Type B pancreatic cell (in vitro differentiated cells): Measurements from ENCODE around the gene MAU2. TPM values are rescaled to one million over a fixed set of nuclear protein-coding genes. Genes with fewer than 3 reads are reported as not detected.
"Not testable (repeated sequence)": the region's sequence is repeated elsewhere in the genome, so short reads cannot be mapped to it uniquely, and the experiment has no call there.

Source experiments
- DNase-seq: peaks from one replicate; pipeline ENCODE4 v3.0.0; 2021; ENCODE audit warnings: mixed read lengths; ENCODE audit not compliant: unreplicated experiment; ENCODE audit errors: extremely low spot score
- H3K27ac Mint-ChIP-seq: 2 replicates; pipeline ENCODE4 v1.8.0; 2021; ENCODE audit warnings: mild to moderate bottlenecking, mixed read lengths
- H3K27me3 Mint-ChIP-seq: 2 replicates; pipeline ENCODE4 v1.8.0; 2021; ENCODE audit warnings: mixed read lengths
- H3K36me3 Mint-ChIP-seq: 2 replicates; pipeline ENCODE4 v1.8.0; 2021; ENCODE audit warnings: mixed read lengths
- H3K4me1 Mint-ChIP-seq: one replicate; pipeline ENCODE4 v1.8.0; 2021; ENCODE audit warnings: mixed read lengths; ENCODE audit not compliant: unreplicated experiment
- H3K4me3 Mint-ChIP-seq: 2 replicates; pipeline ENCODE4 v1.8.0; 2021; ENCODE audit warnings: mild to moderate bottlenecking, mixed read lengths
- H3K9me3 Mint-ChIP-seq: 2 replicates; pipeline ENCODE4 v1.8.0; 2021; ENCODE audit warnings: mixed read lengths
- CTCF ChIP-seq: fragments of 200-600 bp; sonication (generic); conservative IDR thresholded peaks from 2 replicates; pipeline ENCODE4 v1.5.0; 2021; ENCODE audit warnings: antibody characterized with exemption, mild to moderate bottlenecking
- total RNA-seq: library from RNA; stranded (reverse); gene quantifications from 2 replicates; pipeline ENCODE4 v1.2.1, GENCODE V29; 2021; ENCODE audit warnings: low replicate concordance

The MAU2 gene
- total RNA-seq, 1 donor from 2014 or later: 83.3 TPM

GRCh38 chr19:19372656-19373416, 52.2 kb downstream of the MAU2 start:
- no peak for TF ChIP-seq CTCF

GRCh38 chr19:19379527-19379926, 58.9 kb downstream of the MAU2 start:
- Mint-ChIP-seq H3K9me3 (no peaks in the 10 kb centered on the region), H3K27me3 (no peaks in the 10 kb centered on the region)
- no peak for DNase-seq

More at GRCh38 chr19:19372656-19373416, 52.2 kb downstream of the MAU2 start:
- DNase-seq: no peak
- no peak overlapping the region for H3K4me3 Mint-ChIP-seq
- H3K36me3 Mint-ChIP-seq: no peaks in the 10 kb centered on the region
- peaks cover 3% of the 10 kb centered on the region for H3K4me1 Mint-ChIP-seq
- peak overlapping the region; percentile 59 for H3K27ac Mint-ChIP-seq
- no peaks in the 10 kb centered on the region for H3K27me3 Mint-ChIP-seq
- H3K9me3 Mint-ChIP-seq: no peaks in the 10 kb centered on the region

DNA sequence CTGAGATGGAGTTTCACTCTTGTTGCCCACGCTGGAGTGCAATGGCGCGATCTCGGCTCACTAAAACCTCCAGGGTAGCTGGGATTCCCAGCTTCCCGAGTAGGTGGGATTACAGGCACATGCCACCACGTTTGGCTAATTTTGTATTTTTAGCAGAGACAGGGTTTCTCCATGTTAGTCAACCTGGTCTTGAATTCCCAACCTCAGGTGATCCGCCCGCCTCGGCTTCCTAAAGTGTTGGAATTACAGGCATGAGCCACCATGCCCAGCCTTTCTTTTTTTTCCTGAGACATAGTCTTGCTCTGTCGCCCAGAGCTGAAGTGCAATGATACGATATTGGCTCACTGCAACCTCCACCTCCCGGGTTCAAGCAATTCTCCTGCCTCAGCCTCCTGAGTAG, 59.7 kb downstream of the MAU2 start:
- H3K9me3 Mint-ChIP-seq, H3K4me3 Mint-ChIP-seq, H3K36me3 Mint-ChIP-seq, DNase-seq, H3K27me3 Mint-ChIP-seq, H3K27ac Mint-ChIP-seq: not testable (repeated sequence)
- H3K4me1 Mint-ChIP-seq: peaks cover 13% of the 10 kb centered on the region

More at GRCh38 chr19:19379527-19379926, 58.9 kb downstream of the MAU2 start:
- Mint-ChIP-seq H3K36me3 (no peaks in the 10 kb centered on the region), H3K27ac (no peak overlapping the region), H3K4me3 (no peak overlapping the region), H3K4me1 (peaks cover 13% of the 10 kb centered on the region)
- no peak for TF ChIP-seq CTCF

GRCh38 chr19:19381007-19381926, 60.6 kb downstream of the MAU2 start:
- no peaks in the 10 kb centered on the region for H3K27me3 Mint-ChIP-seq
- H3K4me3 Mint-ChIP-seq: peak overlapping the region; percentile 23
- H3K36me3 Mint-ChIP-seq: no peaks in the 10 kb centered on the region
- H3K9me3 Mint-ChIP-seq: no peaks in the 10 kb centered on the region
- H3K4me1 Mint-ChIP-seq: peaks cover 13% of the 10 kb centered on the region
- peak overlapping the region; percentile 7 for H3K27ac Mint-ChIP-seq
- DNase-seq: no peak
- no peak for TF ChIP-seq CTCF

- Mint-ChIP-seq H3K36me3 (no peaks in the 10 kb centered on the region), H3K27me3 (no peaks in the 10 kb centered on the region), H3K4me3 (peak overlapping the region; percentile 30), H3K9me3 (no peaks in the 10 kb centered on the region), H3K27ac (no peak overlapping the region), H3K4me1 (peaks cover 13% of the 10 kb centered on the region)
- TF ChIP-seq CTCF: no peak
- no peak for DNase-seq
These were observed 61.5 kb downstream of the MAU2 start for GRCh38 chr19:19382118-19382517.

- Mint-ChIP-seq H3K27me3 (no peaks in the 10 kb centered on the region), H3K4me3 (peak overlapping the region; percentile 76), H3K27ac (peak overlapping the region; percentile 16), H3K36me3 (no peaks in the 10 kb centered on the region), H3K9me3 (no peaks in the 10 kb centered on the region), H3K4me1 (peaks cover 28% of the 10 kb centered on the region)
- no peak for TF ChIP-seq CTCF
- no peak for DNase-seq
These were observed 63.9 kb downstream of the MAU2 start for GRCh38 chr19:19384486-19384885.
